Fibroblast of gingiva (primary cell): ENCODE data around the gene SMG1.
"Not testable (repeated sequence)": the region's sequence is repeated elsewhere in the genome, so short reads cannot be mapped to it uniquely, and the experiment has no call there.

Source experiments
- DNase-seq: peaks from one replicate; pipeline ENCODE4 v3.0.0-alpha.2; 2011; ENCODE audit warnings: low read depth

SMG1 gene

GRCh38 chr16:18925986-18926865 is at the start of gene SMG1:
Gene SMG1, minus strand, starts transcription at chr16:18926408. Its CDS starts 367 bp downstream, at chr16:18926041.
- peak; percentile 84 for DNase-seq

GRCh38 chr16:18975109-18975508 is 48.9 kb upstream of the SMG1 start:
- no peak for DNase-seq

- no peak for DNase-seq
Observed at GRCh38 chr16:18969855-18970240, 43.6 kb upstream of the SMG1 start.

GRCh38 chr16:18969050-18969854 is 43.0 kb upstream of the SMG1 start:
- DNase-seq = peak; percentile 63

GRCh38 chr16:18966791-18967190 is 40.6 kb upstream of the SMG1 start:
- no peak for DNase-seq

GRCh38 chr16:18965555-18965954 is 39.3 kb upstream of the SMG1 start:
- no peak for DNase-seq

GRCh38 chr16:18959031-18959505 is 32.9 kb upstream of the SMG1 start:
- no peak for DNase-seq

- no peak for DNase-seq
Observed at GRCh38 chr16:18958621-18959029, 32.4 kb upstream of the SMG1 start.

- DNase-seq = not testable (repeated sequence)
Observed at GRCh38 chr16:18956658-18957241, 30.5 kb upstream of the SMG1 start.

GRCh38 chr16:18955874-18956580 is 29.8 kb upstream of the SMG1 start:
- not testable (repeated sequence) for DNase-seq

- DNase-seq = no peak
Observed at GRCh38 chr16:18953547-18953946, 27.3 kb upstream of the SMG1 start.

- no peak for DNase-seq
Observed at GRCh38 chr16:18950469-18951185, 24.4 kb upstream of the SMG1 start.

- DNase-seq = no peak
Observed at GRCh38 chr16:18948372-18949020, 22.3 kb upstream of the SMG1 start.

- no peak for DNase-seq
Observed at GRCh38 chr16:18945233-18945632, 19.0 kb upstream of the SMG1 start.

- DNase-seq = no peak
Observed at GRCh38 chr16:18943414-18943813, 17.2 kb upstream of the SMG1 start.

GRCh38 chr16:18942061-18942460 is 15.9 kb upstream of the SMG1 start:
- no peak for DNase-seq

- no peak for DNase-seq
Observed at GRCh38 chr16:18941471-18941870, 15.3 kb upstream of the SMG1 start.

GRCh38 chr16:18938986-18939385 is 12.8 kb upstream of the SMG1 start:
- no peak for DNase-seq

GRCh38 chr16:18937390-18937789 is 11.2 kb upstream of the SMG1 start:
- DNase-seq = no peak

- DNase-seq = no peak
Observed at GRCh38 chr16:18936727-18937340, 10.6 kb upstream of the SMG1 start.
